IMR-90 (cell line): ENCODE measurements around the gene ST6GALNAC3. TPM values are rescaled to one million over a fixed set of nuclear protein-coding genes. Genes with fewer than 3 reads are reported as not detected.

Experiments
- ATAC-seq: fragments of 200-7000 bp; cut with Tn5 transposase; 2 replicates; pipeline ENCODE4 v1.9.1; 2020; ENCODE audit warnings: low read depth, mild to moderate bottlenecking, moderate library complexity
- BruUV-seq: library from RNA; stranded (reverse); fragments of 400-500 nt; replicated peaks from 2 replicates; lab custom pipeline; 2021; lab: Mats Ljungman, UMichigan
- CTCF ChIA-PET: fragments of 300-600 bp; formaldehyde crosslinking; extraction: SDS; loops from one replicate; lab custom pipeline; 2021; ENCODE audit warnings: antibody characterized with exemption; lab: Yijun Ruan, JAX
- POLR2A ChIA-PET: fragments of 300-600 bp; sonication (Branson Sonifier 250); formaldehyde crosslinking; loops from one replicate; lab custom pipeline; 2022; ENCODE audit warnings: antibody characterized with exemption; ENCODE audit not compliant: unreplicated experiment; lab: Charles Lee
- DNase-seq: peaks from one replicate; pipeline ENCODE4 v3.0.0; 2013
- H2AFZ ChIP-seq: replicated peaks from 2 replicates; pipeline ENCODE3; 2013; ENCODE audit warnings: low read length, mild to moderate bottlenecking; ENCODE audit not compliant: poor library complexity
- H2AK5ac ChIP-seq: 2 replicates; pipeline ENCODE4 v1.6.1; 2013; ENCODE audit warnings: low read depth, low read length, inconsistent platforms
- H2AK9ac ChIP-seq: replicated peaks from 2 replicates; pipeline ENCODE3; 2013; ENCODE audit warnings: mild to moderate bottlenecking, low read depth, low read length, moderate library complexity; ENCODE audit not compliant: poor library complexity
- H2BK120ac ChIP-seq: 2 replicates; pipeline ENCODE4 v1.6.1; 2013; ENCODE audit warnings: low read depth, low read length, inconsistent platforms
- H2BK15ac ChIP-seq: 3 replicates; pipeline ENCODE4 v1.6.1; 2013; ENCODE audit warnings: low read depth, low read length, inconsistent platforms
- H2BK20ac ChIP-seq: 2 replicates; pipeline ENCODE4 v1.6.1; 2013; ENCODE audit warnings: low read depth, mild to moderate bottlenecking, inconsistent platforms, low read length, moderate library complexity
- H2BK5ac ChIP-seq: 2 replicates; pipeline ENCODE4 v1.6.1; 2013; ENCODE audit warnings: mild to moderate bottlenecking, low read depth, low read length, inconsistent platforms; ENCODE audit not compliant: poor library complexity, severe bottlenecking
- H3K14ac ChIP-seq: replicated peaks from 2 replicates; pipeline ENCODE4 v1.6.1; 2013; ENCODE audit warnings: low read depth, low read length, inconsistent platforms
- H3K18ac ChIP-seq: 2 replicates; pipeline ENCODE4 v1.6.1; 2013; ENCODE audit warnings: low read depth, low read length, control low read depth
- H3K23ac ChIP-seq: 2 replicates; pipeline ENCODE4 v1.6.1; 2013; ENCODE audit warnings: low read depth, low read length, inconsistent platforms
- H3K27ac ChIP-seq: 2 replicates; pipeline ENCODE4 v1.5.1; 2013; ENCODE audit warnings: mild to moderate bottlenecking, control low read depth, low read length; ENCODE audit not compliant: insufficient read depth
- H3K27me3 ChIP-seq: 2 replicates; pipeline ENCODE4 v1.6.1; 2013; ENCODE audit warnings: low read length; ENCODE audit not compliant: control insufficient read depth, insufficient read depth
- H3K36me3 ChIP-seq: 2 replicates; pipeline ENCODE4 v1.6.1; 2013; ENCODE audit warnings: low read length, mixed read lengths; ENCODE audit not compliant: control insufficient read depth, insufficient read depth
- H3K4ac ChIP-seq: 2 replicates; pipeline ENCODE4 v1.6.1; 2013; ENCODE audit warnings: low read depth, low read length, inconsistent platforms
- H3K4me1 ChIP-seq: 2 replicates; pipeline ENCODE4 v1.6.1; 2013; ENCODE audit warnings: low read length, mixed read lengths; ENCODE audit not compliant: control insufficient read depth, insufficient read depth
- H3K4me2 ChIP-seq: 2 replicates; pipeline ENCODE4 v1.6.1; 2013; ENCODE audit warnings: low read depth, mild to moderate bottlenecking, control low read depth, low read length, moderate library complexity
- H3K4me3 ChIP-seq: 2 replicates; pipeline ENCODE4 v1.5.1; 2013; ENCODE audit warnings: low read depth, mild to moderate bottlenecking, control low read depth, low read length, moderate library complexity; ENCODE audit not compliant: insufficient read depth
- H3K56ac ChIP-seq: 2 replicates; pipeline ENCODE4 v1.6.1; 2013; ENCODE audit warnings: low read length, inconsistent platforms; ENCODE audit not compliant: insufficient read depth; ENCODE audit errors: extremely low read depth
- H3K79me1 ChIP-seq, 2 experiments: 2 replicates each; pipeline ENCODE4 v1.6.1; 2013; ENCODE audit warnings: low read length in 2 of 2, inconsistent platforms in 1 of 2, low read depth in 1 of 2
- H3K9ac ChIP-seq: 2 replicates; pipeline ENCODE4 v1.6.1; 2013; ENCODE audit warnings: low read depth, low read length, control low read depth
- H3K9me1 ChIP-seq: 2 replicates; pipeline ENCODE4 v1.6.1; 2013; ENCODE audit warnings: low read length, inconsistent platforms; ENCODE audit not compliant: insufficient read depth
- H3K9me3 ChIP-seq: 2 replicates; pipeline ENCODE4 v1.6.1; 2013; ENCODE audit warnings: low read length; ENCODE audit not compliant: control insufficient read depth, insufficient read depth
- H4K20me1 ChIP-seq: 2 replicates; pipeline ENCODE4 v1.6.1; 2013; ENCODE audit warnings: low read length, inconsistent platforms; ENCODE audit not compliant: insufficient read depth
- H4K5ac ChIP-seq: 2 replicates; pipeline ENCODE4 v1.6.1; 2013; ENCODE audit warnings: mild to moderate bottlenecking, low read depth, low read length, control low read depth
- H4K8ac ChIP-seq, 2 experiments: 2 replicates each; pipeline ENCODE4 v1.6.1; 2013; ENCODE audit warnings: low read depth in 2 of 2, low read length in 2 of 2, control low read depth in 1 of 2, inconsistent platforms in 1 of 2
- H4K91ac ChIP-seq: 2 replicates; pipeline ENCODE4 v1.6.1; 2013; ENCODE audit warnings: low read depth, low read length, inconsistent platforms; ENCODE audit not compliant: insufficient read depth
- BHLHE40 ChIP-seq: fragments of 150-350 bp; IDR thresholded peaks from 2 replicates; pipeline ENCODE4 v1.6.1; 2016; ENCODE audit warnings: mild to moderate bottlenecking, low read depth, low read length
- FOS ChIP-seq: fragments of 150-350 bp; IDR thresholded peaks from 2 replicates; pipeline ENCODE4 v1.6.1; 2016; ENCODE audit warnings: low read depth, low read length
- MAFK ChIP-seq: IDR thresholded peaks from 2 replicates; pipeline ENCODE4 v1.6.1; 2012; ENCODE audit warnings: low read depth, low read length, improper control_type of control experiment
- MXI1 ChIP-seq: IDR thresholded peaks from 2 replicates; pipeline ENCODE4 v1.6.1; 2012; ENCODE audit warnings: low read depth, mild to moderate bottlenecking, low read length, moderate library complexity, borderline replicate concordance
- NFE2L2 ChIP-seq: fragments of 150-350 bp; IDR thresholded peaks from 2 replicates; pipeline ENCODE4 v1.6.1; 2016; ENCODE audit warnings: low read depth, mild to moderate bottlenecking, low read length
- RAD21 ChIP-seq: IDR thresholded peaks from 2 replicates; pipeline ENCODE4 v1.6.1; 2012; ENCODE audit warnings: low read length, improper control_type of control experiment
- RCOR1 ChIP-seq: IDR thresholded peaks from 2 replicates; pipeline ENCODE4 v1.6.1; 2012; ENCODE audit warnings: mild to moderate bottlenecking, low read length, improper control_type of control experiment; ENCODE audit not compliant: insufficient replicate concordance
- RFX5 ChIP-seq: IDR thresholded peaks from 2 replicates; pipeline ENCODE4 v1.8.0; 2012; ENCODE audit warnings: low read depth, mild to moderate bottlenecking, low read length, moderate library complexity
- WGBS, 2 experiments: methylation state at CpG; one replicate each; pipeline versions ENCODE4 v1.1.5 to v1.1.7; 2013; ENCODE audit warnings: missing lambda C conversion rate in 2 of 2; ENCODE audit not compliant: insufficient read length in 1 of 2; ENCODE audit errors: extremely low coverage in 2 of 2; 5-methylcytosine and 5-hydroxymethylcytosine counted together
- dilution Hi-C: fragments of 300-500 bp; cut with HindIII; formaldehyde crosslinking; loops from one replicate; pipeline ENCODE4 v1.14.3; 2018; ENCODE audit warnings: low sequenced_read_pairs; ENCODE audit not compliant: unreplicated experiment
- in situ Hi-C: fragments of 300-500 bp; cut with MboI; formaldehyde crosslinking; loops from 3 replicates; pipeline ENCODE4 v1.14.3; 2019; ENCODE audit warnings: low sequenced_read_pairs, inconsistent platforms, mixed read lengths
- intact Hi-C: fragments of 100-400 bp; cut with micrococcal nuclease; formaldehyde crosslinking; loops from 2 replicates; pipeline ENCODE4 v1.10.0; 2022
- polyA plus RNA-seq, 3 experiments: library from polyadenylated mRNA; depleted of rRNA; stranded (reverse); fragments of >200 nt; gene quantifications; 2 replicates each; pipeline ENCODE4 v1.2.3, GENCODE V29; 2012; ENCODE audit warnings: low replicate concordance in 1 of 3
- total RNA-seq: library from RNA; depleted of rRNA; stranded (reverse); fragments of >200 nt; gene quantifications from 2 replicates; pipeline ENCODE4 v1.2.3, GENCODE V29; 2012
- TF ChIP-seq, protein P1 (sequence below): fragments of 150-350 bp; IDR thresholded peaks from 2 replicates; pipeline ENCODE4 v1.6.1; 2016; ENCODE audit warnings: low read depth, mild to moderate bottlenecking, low read length, moderate library complexity, borderline replicate concordance
- TF ChIP-seq, protein P2 (sequence below): conservative IDR thresholded peaks from 2 replicates; pipeline ENCODE4 v1.5.1; 2012; ENCODE audit warnings: mild to moderate bottlenecking, low read depth, low read length, improper control_type of control experiment

The ST6GALNAC3 gene
- total and polyA plus RNA-seq, 2 of the 4 experiments (the other 2 are of a cell fraction) = 0.65 to 1.3 TPM

DNA sequence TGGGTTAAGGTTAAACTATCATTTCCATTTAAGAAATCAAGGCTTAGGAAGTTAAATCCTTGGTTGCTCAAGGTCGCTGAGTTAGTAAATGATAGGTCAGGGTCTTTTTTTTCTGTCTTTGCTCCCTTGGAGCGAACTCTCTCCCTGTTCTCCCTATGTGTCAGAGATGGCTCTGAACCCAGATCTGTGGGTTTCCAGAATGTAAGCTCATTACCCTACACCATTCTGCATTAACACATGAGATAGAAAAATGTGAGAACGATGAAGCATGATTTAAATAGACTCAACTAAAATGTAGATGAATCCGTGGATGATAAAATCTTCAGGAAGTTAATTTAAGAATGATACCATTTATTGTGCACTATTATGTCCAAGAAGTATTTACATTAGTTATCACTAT lies 25.0 kb upstream of the ST6GALNAC3 start:
- in situ Hi-C loops (no loop called here), intact Hi-C loops (no loop called here), dilution Hi-C loops (no loop called here)
- H3K14ac ChIP-seq = no peak overlapping the region
- H3K23ac ChIP-seq = no peak overlapping the region
- H2BK120ac ChIP-seq = no peak overlapping the region
- H3K9me3 ChIP-seq = no peaks in the 10 kb centered on the region
- no TSS peak for BruUV-seq
- no CpG with 5 or more reads among the region's 4 CpGs for WGBS, 2 experiments
- no peak overlapping the region for H3K4me2 ChIP-seq
- ChIA-PET CTCF (no interaction called here), POLR2A (no interaction called here)
- no peak overlapping the region for H3K9ac ChIP-seq
- no peak overlapping the region for H2AK9ac ChIP-seq
- ATAC-seq (no peak), DNase-seq (no peak)
- H3K56ac ChIP-seq = no peak overlapping the region
- H2BK5ac ChIP-seq = no peak overlapping the region
- H3K4me1 ChIP-seq = no peaks in the 10 kb centered on the region
- H3K9me1 ChIP-seq = no peaks in the 10 kb centered on the region
- H3K18ac ChIP-seq = no peak overlapping the region
- H3K4ac ChIP-seq = no peak overlapping the region
- H3K27me3 ChIP-seq = peaks cover 2% of the 10 kb centered on the region; the same call in 1 of the 2 replicates
- H2BK15ac ChIP-seq = no peak overlapping the region
- H3K36me3 ChIP-seq = no peaks in the 10 kb centered on the region
- no peak overlapping the region for H3K27ac ChIP-seq
- no peak overlapping the region for H2AK5ac ChIP-seq
- H2BK20ac ChIP-seq = no peak overlapping the region
- no peaks in the 10 kb centered on the region for H4K20me1 ChIP-seq
- no peaks in the 10 kb centered on the region for H3K79me1 ChIP-seq
- no peak overlapping the region for H4K5ac ChIP-seq
- TF ChIP-seq, protein P1, sequence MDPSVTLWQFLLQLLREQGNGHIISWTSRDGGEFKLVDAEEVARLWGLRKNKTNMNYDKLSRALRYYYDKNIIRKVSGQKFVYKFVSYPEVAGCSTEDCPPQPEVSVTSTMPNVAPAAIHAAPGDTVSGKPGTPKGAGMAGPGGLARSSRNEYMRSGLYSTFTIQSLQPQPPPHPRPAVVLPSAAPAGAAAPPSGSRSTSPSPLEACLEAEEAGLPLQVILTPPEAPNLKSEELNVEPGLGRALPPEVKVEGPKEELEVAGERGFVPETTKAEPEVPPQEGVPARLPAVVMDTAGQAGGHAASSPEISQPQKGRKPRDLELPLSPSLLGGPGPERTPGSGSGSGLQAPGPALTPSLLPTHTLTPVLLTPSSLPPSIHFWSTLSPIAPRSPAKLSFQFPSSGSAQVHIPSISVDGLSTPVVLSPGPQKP = no peak
- TF ChIP-seq FOS (no peak), RFX5 (no peak), RCOR1 (no peak), RAD21 (no peak), MXI1 (no peak), BHLHE40 (no peak), MAFK (no peak), NFE2L2 (no peak)
- TF ChIP-seq, protein P2, sequence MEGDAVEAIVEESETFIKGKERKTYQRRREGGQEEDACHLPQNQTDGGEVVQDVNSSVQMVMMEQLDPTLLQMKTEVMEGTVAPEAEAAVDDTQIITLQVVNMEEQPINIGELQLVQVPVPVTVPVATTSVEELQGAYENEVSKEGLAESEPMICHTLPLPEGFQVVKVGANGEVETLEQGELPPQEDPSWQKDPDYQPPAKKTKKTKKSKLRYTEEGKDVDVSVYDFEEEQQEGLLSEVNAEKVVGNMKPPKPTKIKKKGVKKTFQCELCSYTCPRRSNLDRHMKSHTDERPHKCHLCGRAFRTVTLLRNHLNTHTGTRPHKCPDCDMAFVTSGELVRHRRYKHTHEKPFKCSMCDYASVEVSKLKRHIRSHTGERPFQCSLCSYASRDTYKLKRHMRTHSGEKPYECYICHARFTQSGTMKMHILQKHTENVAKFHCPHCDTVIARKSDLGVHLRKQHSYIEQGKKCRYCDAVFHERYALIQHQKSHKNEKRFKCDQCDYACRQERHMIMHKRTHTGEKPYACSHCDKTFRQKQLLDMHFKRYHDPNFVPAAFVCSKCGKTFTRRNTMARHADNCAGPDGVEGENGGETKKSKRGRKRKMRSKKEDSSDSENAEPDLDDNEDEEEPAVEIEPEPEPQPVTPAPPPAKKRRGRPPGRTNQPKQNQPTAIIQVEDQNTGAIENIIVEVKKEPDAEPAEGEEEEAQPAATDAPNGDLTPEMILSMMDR = no peak
- no peak overlapping the region for H2AFZ ChIP-seq
- H4K8ac ChIP-seq = no peak overlapping the region
- no peak overlapping the region for H3K4me3 ChIP-seq
- no peak overlapping the region for H4K91ac ChIP-seq
